GM19372 (cell line): ENCODE results near the gene EDN1.

Source experiments
- ATAC-seq: cut with Tn5 transposase; IDR thresholded peaks from one replicate; pipeline ENCODE4 v1.9.1; 2021; ENCODE audit warnings: mild to moderate bottlenecking, low read depth, moderate library complexity; ENCODE audit not compliant: unreplicated experiment

The EDN1 gene

DNA sequence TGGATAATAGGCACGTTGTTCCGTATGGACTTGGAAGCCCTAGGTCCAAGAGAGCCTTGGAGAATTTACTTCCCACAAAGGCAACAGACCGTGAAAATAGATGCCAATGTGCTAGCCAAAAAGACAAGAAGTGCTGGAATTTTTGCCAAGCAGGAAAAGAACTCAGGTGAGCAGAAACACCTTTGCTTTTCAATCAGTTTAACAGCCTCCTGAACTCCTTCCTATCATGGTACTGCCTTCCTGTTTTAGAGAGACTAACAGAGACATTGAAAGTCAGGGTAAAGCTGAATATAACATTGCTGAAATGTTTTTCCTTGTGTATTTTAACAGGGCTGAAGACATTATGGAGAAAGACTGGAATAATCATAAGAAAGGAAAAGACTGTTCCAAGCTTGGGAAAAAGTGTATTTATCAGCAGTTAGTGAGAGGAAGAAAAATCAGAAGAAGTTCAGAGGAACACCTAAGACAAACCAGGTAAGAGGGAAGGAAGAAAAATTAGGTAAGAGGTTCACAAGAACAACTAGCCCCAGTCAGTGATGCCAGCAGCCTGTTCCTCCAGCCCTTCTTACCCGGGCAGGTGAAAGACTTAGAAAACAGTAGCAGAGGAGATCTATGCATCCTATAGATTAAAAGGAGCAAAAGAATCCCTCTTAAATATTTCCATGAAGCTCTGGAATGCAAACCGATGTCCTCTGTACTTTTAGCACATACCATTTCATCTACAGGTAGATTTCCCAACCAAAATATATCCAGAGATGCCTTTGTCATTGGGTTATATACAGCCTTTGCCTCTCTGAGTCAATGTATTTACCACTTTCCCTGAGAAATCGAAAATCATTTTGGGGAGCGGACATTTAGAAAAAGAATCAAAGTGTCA is 4.0 kb downstream of the EDN1 start:
- no peak for ATAC-seq

DNA sequence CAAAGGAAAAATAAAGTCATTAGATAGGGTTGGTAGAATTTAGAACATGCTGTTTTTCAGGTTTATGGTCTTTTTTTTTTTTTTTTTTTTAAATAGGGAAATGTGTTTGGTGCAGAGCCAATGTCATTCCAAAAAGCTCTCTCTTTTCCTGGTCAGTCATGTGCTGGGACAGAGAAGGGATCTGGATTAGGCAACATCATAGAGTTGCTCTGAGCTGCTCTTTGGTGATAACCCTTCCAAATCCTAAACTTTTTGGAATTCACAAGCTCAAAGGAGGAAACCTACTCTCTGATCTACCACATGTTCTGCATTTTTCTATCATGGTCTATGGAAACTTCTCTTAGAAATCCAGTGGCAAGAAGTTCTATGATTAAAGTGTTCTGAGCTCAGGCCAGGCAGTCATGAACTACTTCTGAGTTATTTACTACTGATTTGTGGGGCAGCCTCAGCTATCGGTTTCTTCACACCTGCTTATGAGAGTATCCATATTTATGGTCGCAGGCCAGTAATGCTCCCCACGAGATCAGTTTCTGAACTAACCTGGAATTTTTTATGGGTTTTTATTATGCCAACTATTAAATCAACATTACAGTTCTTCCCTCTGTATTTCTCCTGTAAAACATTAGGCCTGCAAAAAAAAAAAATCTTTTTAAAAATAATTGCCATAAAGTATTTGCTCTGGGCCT is 4.8 kb downstream of the EDN1 start:
- ATAC-seq = no peak

GRCh38 chr6:12295558-12296254 is 5.5 kb downstream of the EDN1 start:
- ATAC-seq = no peak

DNA sequence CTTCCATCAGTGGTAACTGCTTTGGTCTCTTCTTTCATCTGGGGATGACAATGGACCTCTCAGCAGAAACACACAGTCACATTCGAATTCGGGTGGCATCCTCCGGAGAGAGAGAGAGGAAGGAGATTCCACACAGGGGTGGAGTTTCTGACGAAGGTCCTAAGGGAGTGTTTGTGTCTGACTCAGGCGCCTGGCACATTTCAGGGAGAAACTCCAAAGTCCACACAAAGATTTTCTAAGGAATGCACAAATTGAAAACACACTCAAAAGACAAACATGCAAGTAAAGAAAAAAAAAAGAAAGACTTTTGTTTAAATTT is 6.1 kb downstream of the EDN1 start:
- no peak for ATAC-seq

GRCh38 chr6:12296604-12297003 is 6.4 kb downstream of the EDN1 start:
- ATAC-seq = no peak

DNA sequence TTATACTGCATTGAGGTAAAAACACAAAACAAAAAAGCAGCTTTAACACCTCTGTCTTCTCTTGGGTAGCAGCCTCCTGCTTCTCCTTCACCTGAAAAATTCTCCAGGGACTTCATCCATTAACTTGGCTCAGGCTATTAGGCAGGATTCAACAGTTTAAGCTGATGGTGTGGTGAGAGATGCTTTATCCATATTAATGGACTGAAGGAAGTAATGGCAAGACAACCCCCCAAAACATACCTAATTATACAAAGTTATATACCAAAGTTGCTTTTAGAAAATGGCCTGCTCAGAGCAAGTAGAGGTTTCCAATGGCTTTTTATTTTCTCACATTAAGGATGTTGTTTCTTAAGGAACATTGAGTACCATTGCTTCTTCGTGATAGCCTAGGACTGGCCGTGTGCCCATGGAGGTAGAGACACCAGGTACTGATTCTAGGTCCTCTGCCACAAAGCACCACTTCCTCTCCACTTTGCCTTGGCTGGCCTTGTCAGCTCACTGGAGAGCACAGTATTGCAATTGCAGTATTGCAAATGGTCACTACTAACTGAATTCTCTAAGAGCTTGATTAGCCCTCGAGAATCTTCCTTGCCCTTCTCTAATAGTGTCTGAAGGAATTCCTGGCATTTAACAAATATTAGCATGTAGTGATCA is 7.3 kb downstream of the EDN1 start:
- no peak for ATAC-seq

GRCh38 chr6:12298017-12298978 is 8.1 kb downstream of the EDN1 start:
- no peak for ATAC-seq

GRCh38 chr6:12298995-12299394 is 8.8 kb downstream of the EDN1 start:
- ATAC-seq = no peak

- ATAC-seq = no peak
Observed at GRCh38 chr6:12301018-12301417, 10.9 kb downstream of the EDN1 start.

GRCh38 chr6:12304487-12304886 is 14.3 kb downstream of the EDN1 start:
- ATAC-seq = no peak

DNA sequence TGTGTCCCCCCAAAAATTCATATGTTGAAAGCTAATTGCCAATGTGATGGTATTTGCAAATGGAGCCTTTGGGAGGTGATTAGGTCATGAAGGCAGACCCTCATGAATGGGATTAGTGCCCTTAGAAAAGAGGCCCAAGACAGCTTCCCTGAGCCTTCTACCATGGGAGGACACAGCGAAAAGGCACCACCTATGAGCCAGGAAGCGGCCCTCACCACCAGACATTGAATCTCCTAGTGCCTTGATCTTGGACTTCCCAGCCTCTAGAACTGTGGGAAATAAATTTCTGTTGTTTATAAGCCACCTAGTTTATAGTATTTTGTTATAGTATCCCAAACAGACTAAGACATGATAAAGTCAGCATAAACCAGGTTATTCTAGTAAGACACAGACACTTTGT is 18.9 kb downstream of the EDN1 start:
- ATAC-seq = no peak

GRCh38 chr6:12311106-12311505 is 20.9 kb downstream of the EDN1 start:
- ATAC-seq = no peak

- ATAC-seq = no peak
Observed at GRCh38 chr6:12312736-12313135, 22.6 kb downstream of the EDN1 start.

GRCh38 chr6:12313306-12313991 is 23.3 kb downstream of the EDN1 start:
- ATAC-seq = no peak

DNA sequence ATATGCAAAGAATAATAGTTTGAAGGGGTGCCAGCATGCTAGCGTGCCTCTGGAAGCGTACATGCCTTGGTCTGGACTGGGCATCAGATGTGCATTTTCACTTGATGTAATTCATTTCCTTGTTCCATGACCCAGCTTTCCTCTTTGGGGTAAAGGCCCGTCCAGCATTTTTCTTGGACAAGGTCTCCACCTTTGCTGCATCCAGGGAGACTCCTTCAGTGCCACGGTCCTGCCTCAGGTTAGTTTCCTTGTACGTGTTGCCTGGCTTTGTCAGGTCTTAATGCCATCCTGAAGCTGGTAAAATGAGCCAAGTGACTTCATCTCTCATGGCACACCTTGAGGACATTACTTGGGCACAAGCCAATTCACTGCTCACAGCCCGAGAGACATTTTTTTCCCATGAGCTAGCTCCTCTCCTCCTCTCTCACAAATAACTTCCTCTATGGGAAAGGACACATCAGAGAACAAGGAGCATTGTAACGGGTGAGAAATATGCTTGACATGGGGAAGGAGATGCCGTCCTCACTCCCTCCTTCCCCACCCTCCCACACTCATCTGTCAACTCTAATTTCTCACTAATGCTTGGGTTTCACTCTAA is 23.9 kb downstream of the EDN1 start:
- ATAC-seq = no peak

- no peak for ATAC-seq
Observed at GRCh38 chr6:12314751-12315150, 24.6 kb downstream of the EDN1 start.

DNA sequence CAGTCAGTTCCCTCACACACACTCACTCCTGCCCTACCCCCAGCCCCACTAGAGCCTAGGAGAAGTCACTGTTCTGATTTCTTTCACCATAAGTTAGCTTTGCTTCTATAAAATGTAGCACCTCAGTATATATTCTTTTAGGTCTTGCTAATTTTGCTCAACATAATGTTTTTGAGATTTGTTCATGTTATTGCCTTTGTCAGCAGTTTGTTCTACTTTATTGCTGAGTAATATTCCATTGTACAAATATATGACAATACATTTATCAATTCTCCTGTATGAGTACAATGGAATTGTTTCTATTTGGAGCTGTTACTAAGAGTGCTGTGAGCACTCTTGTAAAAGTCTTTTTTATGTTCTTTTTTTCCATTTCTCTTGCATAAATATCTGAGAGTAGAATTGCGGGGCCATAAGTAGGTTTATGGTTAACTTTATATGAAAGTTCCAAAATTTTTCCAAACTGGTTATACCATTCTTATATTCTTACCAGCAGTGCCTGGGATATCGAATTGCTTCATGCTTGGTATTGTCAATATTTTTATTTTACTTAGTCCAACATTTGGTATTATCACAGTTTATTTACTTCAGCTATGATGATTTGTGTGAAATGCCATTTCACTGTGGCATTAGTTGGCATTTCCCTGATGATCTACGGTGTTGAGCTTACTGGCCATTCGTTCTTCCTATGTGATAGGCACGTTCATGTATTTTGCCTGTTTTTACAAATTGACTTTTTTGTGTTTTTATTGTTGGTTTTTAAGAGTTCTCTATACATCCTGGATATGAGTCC is 25.3 kb downstream of the EDN1 start:
- ATAC-seq = no peak

GRCh38 chr6:12318749-12319148 is 28.6 kb downstream of the EDN1 start:
- no peak for ATAC-seq
